ENCODE measurements around the gene GNB1L.
"Not testable (repeated sequence)": the region's sequence is repeated elsewhere in the genome, so short reads cannot be mapped to it uniquely, and the experiment has no call there.

The GNB1L gene

GRCh38 chr22:19843107-19843856, 11.4 kb downstream of the GNB1L start:
- peaks cover 6% of the 10 kb centered on the region for H3K36me3 ChIP-seq (ENCODE audit: control insufficient read depth, insufficient read depth, low read length)
- H3K9me3 ChIP-seq (ENCODE audit: control insufficient read depth, low read length) = no peaks in the 10 kb centered on the region
- WGBS, 2 experiments = 84 to 85% methylated on average over 27 of the region's 27 CpGs
- no peak overlapping the region for H3K27ac ChIP-seq (ENCODE audit: insufficient read depth, low read depth, low read length, poor library complexity, severe bottlenecking)
- no peaks in the 10 kb centered on the region for H3K27me3 ChIP-seq (ENCODE audit: control insufficient read depth, insufficient read depth, low read length, poor library complexity, severe bottlenecking)
- no peak overlapping the region for H3K4me3 ChIP-seq (ENCODE audit: insufficient read depth, low read depth, low read length)
- peaks cover 10% of the 10 kb centered on the region for H3K4me1 ChIP-seq (ENCODE audit: control insufficient read depth, insufficient read depth, low read length)

DNA sequence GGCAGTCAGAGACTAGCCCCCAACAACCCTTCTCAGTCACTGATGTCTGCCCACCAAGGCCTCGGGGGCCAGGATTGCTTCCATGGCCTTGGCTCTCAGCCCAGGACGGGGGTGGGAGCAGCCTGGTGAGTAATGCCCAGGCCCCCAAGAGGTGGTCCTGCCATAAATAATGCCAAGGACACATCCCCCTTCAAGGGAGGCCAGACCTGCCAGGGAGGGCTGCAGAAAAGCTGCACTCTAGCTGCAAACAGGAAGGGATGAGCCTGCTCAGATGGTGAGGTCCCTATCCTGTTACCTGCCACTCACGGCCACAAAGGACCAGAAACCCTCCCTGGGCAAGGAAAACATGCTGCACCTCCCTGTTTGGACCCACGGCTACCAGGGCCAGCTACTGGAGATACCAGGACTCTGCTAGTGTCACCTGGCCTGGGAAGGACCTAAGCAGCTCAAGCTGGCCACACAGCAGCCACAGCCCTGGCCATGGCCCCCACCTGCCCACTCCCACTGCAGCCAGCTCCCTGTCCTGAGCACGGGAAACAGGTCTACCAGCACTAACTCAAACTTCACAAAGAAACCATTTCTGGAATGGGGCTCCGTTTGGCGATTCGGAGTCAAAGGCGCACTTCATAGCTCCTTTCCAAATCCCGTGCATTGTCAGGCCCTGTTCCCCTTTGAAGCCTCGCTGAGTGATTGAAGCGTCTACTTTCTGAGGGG, 12.1 kb downstream of the GNB1L start:
- H3K9me3 ChIP-seq (ENCODE audit: control insufficient read depth, low read length) = no peaks in the 10 kb centered on the region
- 88 to 90% methylated on average over 12 of the region's 12 CpGs for WGBS, 2 experiments
- H3K4me3 ChIP-seq (ENCODE audit: insufficient read depth, low read depth, low read length) = no peak overlapping the region
- H3K27ac ChIP-seq (ENCODE audit: insufficient read depth, low read depth, low read length, poor library complexity, severe bottlenecking) = no peak overlapping the region
- peaks cover 10% of the 10 kb centered on the region for H3K4me1 ChIP-seq (ENCODE audit: control insufficient read depth, insufficient read depth, low read length)
- peaks cover 6% of the 10 kb centered on the region for H3K36me3 ChIP-seq (ENCODE audit: control insufficient read depth, insufficient read depth, low read length)
- no peaks in the 10 kb centered on the region for H3K27me3 ChIP-seq (ENCODE audit: control insufficient read depth, insufficient read depth, low read length, poor library complexity, severe bottlenecking)

- Histone ChIP-seq H3K27ac (ENCODE audit: insufficient read depth, low read depth, low read length, poor library complexity, severe bottlenecking) (no peak overlapping the region), H3K4me1 (ENCODE audit: control insufficient read depth, insufficient read depth, low read length) (peaks cover 10% of the 10 kb centered on the region), H3K9me3 (ENCODE audit: control insufficient read depth, low read length) (no peaks in the 10 kb centered on the region), H3K36me3 (ENCODE audit: control insufficient read depth, insufficient read depth, low read length) (no peaks in the 10 kb centered on the region), H3K4me3 (ENCODE audit: insufficient read depth, low read depth, low read length) (no peak overlapping the region), H3K27me3 (ENCODE audit: control insufficient read depth, insufficient read depth, low read length, poor library complexity, severe bottlenecking) (no peaks in the 10 kb centered on the region)
- 93% methylated on average over 8 of the region's 8 CpGs for WGBS, 2 experiments
Measured at GRCh38 chr22:19841641-19842392, 12.9 kb downstream of the GNB1L start.

- Histone ChIP-seq H3K4me1 (ENCODE audit: control insufficient read depth, insufficient read depth, low read length) (peaks cover 10% of the 10 kb centered on the region), H3K4me3 (ENCODE audit: insufficient read depth, low read depth, low read length) (no peak overlapping the region), H3K9me3 (ENCODE audit: control insufficient read depth, low read length) (no peaks in the 10 kb centered on the region), H3K36me3 (ENCODE audit: control insufficient read depth, insufficient read depth, low read length) (no peaks in the 10 kb centered on the region), H3K27me3 (ENCODE audit: control insufficient read depth, insufficient read depth, low read length, poor library complexity, severe bottlenecking) (no peaks in the 10 kb centered on the region), H3K27ac (ENCODE audit: insufficient read depth, low read depth, low read length, poor library complexity, severe bottlenecking) (no peak overlapping the region)
- 89 to 96% methylated on average over 6 of the region's 6 CpGs for WGBS, 2 experiments
Measured at GRCh38 chr22:19840955-19841640, 13.6 kb downstream of the GNB1L start.

DNA sequence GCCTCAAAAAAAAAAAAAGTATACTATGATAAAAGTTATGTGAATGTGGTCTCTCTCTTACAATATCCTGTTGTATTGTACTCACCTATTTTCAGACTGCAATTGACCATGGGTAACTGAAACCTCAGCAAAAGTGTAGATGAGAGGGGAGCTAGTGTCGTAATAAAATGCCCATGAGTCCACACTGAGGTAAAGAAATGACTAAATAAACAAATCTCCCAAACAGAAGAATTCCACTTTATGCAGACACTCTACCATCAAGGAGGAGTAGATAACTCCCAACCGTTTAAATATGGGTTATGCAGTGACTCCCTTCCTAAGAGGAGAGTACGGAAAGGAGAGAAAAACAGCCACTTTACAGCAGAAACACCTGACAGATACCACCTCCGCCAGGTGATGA, 14.6 kb downstream of the GNB1L start:
- H3K9me3 ChIP-seq (ENCODE audit: control insufficient read depth, low read length) = no peaks in the 10 kb centered on the region
- no peaks in the 10 kb centered on the region for H3K27me3 ChIP-seq (ENCODE audit: control insufficient read depth, insufficient read depth, low read length, poor library complexity, severe bottlenecking)
- H3K36me3 ChIP-seq (ENCODE audit: control insufficient read depth, insufficient read depth, low read length) = no peaks in the 10 kb centered on the region
- H3K4me3 ChIP-seq (ENCODE audit: insufficient read depth, low read depth, low read length) = no peak overlapping the region
- peaks cover 10% of the 10 kb centered on the region for H3K4me1 ChIP-seq (ENCODE audit: control insufficient read depth, insufficient read depth, low read length)
- H3K27ac ChIP-seq (ENCODE audit: insufficient read depth, low read depth, low read length, poor library complexity, severe bottlenecking) = no peak overlapping the region
- WGBS, 2 experiments = 97 to 98% methylated on average over 4 of the region's 4 CpGs

DNA sequence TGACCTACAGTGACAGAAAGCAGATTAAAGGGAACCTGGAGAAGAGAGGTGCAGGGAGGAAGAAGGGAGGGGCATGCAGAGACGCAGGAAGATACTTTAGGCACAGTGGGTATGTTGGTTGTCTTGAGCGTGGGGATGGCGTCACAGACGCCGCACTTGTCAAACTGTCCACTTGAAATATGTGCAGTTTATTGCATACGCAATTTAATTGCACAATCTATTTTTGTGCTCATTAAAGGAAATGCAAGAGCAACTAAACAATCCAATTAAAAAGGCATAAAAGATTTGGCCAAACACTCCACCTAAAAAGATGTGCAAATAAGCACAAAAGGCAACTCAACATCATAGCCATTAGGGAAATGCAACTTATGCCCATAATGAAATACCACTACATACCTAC, 16.8 kb downstream of the GNB1L start:
- Histone ChIP-seq H3K27ac (ENCODE audit: insufficient read depth, low read depth, low read length, poor library complexity, severe bottlenecking) (no peak overlapping the region), H3K27me3 (ENCODE audit: control insufficient read depth, insufficient read depth, low read length, poor library complexity, severe bottlenecking) (no peaks in the 10 kb centered on the region), H3K36me3 (ENCODE audit: control insufficient read depth, insufficient read depth, low read length) (no peaks in the 10 kb centered on the region), H3K4me3 (ENCODE audit: insufficient read depth, low read depth, low read length) (no peak overlapping the region), H3K4me1 (ENCODE audit: control insufficient read depth, insufficient read depth, low read length) (peaks cover 5% of the 10 kb centered on the region), H3K9me3 (ENCODE audit: control insufficient read depth, low read length) (no peaks in the 10 kb centered on the region)
- 93 to 96% methylated on average over 6 of the region's 6 CpGs for WGBS, 2 experiments

GRCh38 chr22:19836512-19836911, 18.2 kb downstream of the GNB1L start:
- no peaks in the 10 kb centered on the region for H3K27me3 ChIP-seq (ENCODE audit: control insufficient read depth, insufficient read depth, low read length, poor library complexity, severe bottlenecking)
- H3K36me3 ChIP-seq (ENCODE audit: control insufficient read depth, insufficient read depth, low read length) = no peaks in the 10 kb centered on the region
- H3K4me3 ChIP-seq (ENCODE audit: insufficient read depth, low read depth, low read length) = no peak overlapping the region
- H3K27ac ChIP-seq (ENCODE audit: insufficient read depth, low read depth, low read length, poor library complexity, severe bottlenecking) = no peak overlapping the region
- H3K9me3 ChIP-seq (ENCODE audit: control insufficient read depth, low read length) = no peaks in the 10 kb centered on the region
- no peaks in the 10 kb centered on the region for H3K4me1 ChIP-seq (ENCODE audit: control insufficient read depth, insufficient read depth, low read length)

DNA sequence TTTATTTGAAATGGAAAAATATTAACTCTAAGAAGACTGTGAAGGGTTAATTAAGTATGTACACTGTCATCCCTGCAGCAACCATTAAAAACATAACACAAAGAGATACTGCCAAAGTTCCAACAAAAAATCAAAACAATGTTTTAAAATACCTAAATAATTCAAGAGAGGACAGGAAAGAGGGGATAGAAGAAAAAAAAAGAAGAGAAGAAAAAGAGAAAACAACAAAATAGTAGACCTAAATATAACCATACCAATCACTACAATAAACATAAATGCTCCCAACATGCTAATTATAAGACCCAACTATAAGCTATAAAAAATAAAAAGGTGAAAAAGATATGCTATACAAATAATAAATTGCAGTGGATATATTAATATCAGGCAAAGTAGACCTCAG, 20.1 kb downstream of the GNB1L start:
- Histone ChIP-seq H3K36me3 (ENCODE audit: control insufficient read depth, insufficient read depth, low read length) (no peaks in the 10 kb centered on the region), H3K27ac (ENCODE audit: insufficient read depth, low read depth, low read length, poor library complexity, severe bottlenecking) (no peak overlapping the region), H3K9me3 (ENCODE audit: control insufficient read depth, low read length) (no peaks in the 10 kb centered on the region), H3K27me3 (ENCODE audit: control insufficient read depth, insufficient read depth, low read length, poor library complexity, severe bottlenecking) (no peaks in the 10 kb centered on the region), H3K4me1 (ENCODE audit: control insufficient read depth, insufficient read depth, low read length) (no peaks in the 10 kb centered on the region), H3K4me3 (ENCODE audit: insufficient read depth, low read depth, low read length) (no peak overlapping the region)

GRCh38 chr22:19833327-19833726, 21.3 kb downstream of the GNB1L start:
- H3K4me3 ChIP-seq (ENCODE audit: insufficient read depth, low read depth, low read length); H3K9me3 ChIP-seq (ENCODE audit: control insufficient read depth, low read length); H3K4me1 ChIP-seq (ENCODE audit: control insufficient read depth, insufficient read depth, low read length); H3K27me3 ChIP-seq (ENCODE audit: control insufficient read depth, insufficient read depth, low read length, poor library complexity, severe bottlenecking); H3K36me3 ChIP-seq (ENCODE audit: control insufficient read depth, insufficient read depth, low read length); H3K27ac ChIP-seq (ENCODE audit: insufficient read depth, low read depth, low read length, poor library complexity, severe bottlenecking): not testable (repeated sequence)
- 81 to 82% methylated on average over 9 of the region's 9 CpGs for WGBS, 2 experiments

All from ectodermal cell (in vitro differentiated cells).